HEK293 (cell line): Measurements from ENCODE around the gene SOX9.

ENCODE experiments used
- CTCF ChIA-PET: fragments of 350-600 bp; formaldehyde crosslinking; extraction: SDS; loops from one replicate; lab custom pipeline; 2021; ENCODE audit warnings: antibody characterized with exemption; lab: Yijun Ruan, JAX
- POLR2A ChIA-PET: fragments of 300-600 bp; formaldehyde crosslinking; extraction: SDS; loops from one replicate; lab custom pipeline; 2020; ENCODE audit warnings: antibody characterized with exemption, inconsistent platforms; lab: Yijun Ruan, JAX
- H3K27ac ChIP-seq: fragments of 200-500 bp; sonication (Bioruptor generic); 2 replicates; pipeline ENCODE4 v1.5.1; 2014; ENCODE audit warnings: low read depth, low read length, control low read depth, inconsistent platforms; ENCODE audit errors: extremely low read depth
- H3K36me3 ChIP-seq, 2 experiments: fragments of 200-500 bp in 1 of 2; sonication (Bioruptor generic) in 1 of 2; 1 replicate in 1 of 2; 2 replicates in 1 of 2; pipeline ENCODE4 v1.5.1; 2014 to 2017; ENCODE audit warnings: inconsistent platforms in 2 of 2, low read length in 2 of 2; ENCODE audit not compliant: control insufficient read depth in 2 of 2, insufficient read depth in 1 of 2
- H3K4me1 ChIP-seq: fragments of 200-500 bp; sonication (Bioruptor generic); 2 replicates; pipeline ENCODE4 v1.5.1; 2014; ENCODE audit warnings: mild to moderate bottlenecking, low read length, inconsistent platforms; ENCODE audit not compliant: control insufficient read depth, insufficient read depth
- H3K4me3 ChIP-seq: 2 replicates; pipeline ENCODE4 v1.5.1; 2011; ENCODE audit warnings: low read depth, mild to moderate bottlenecking, control low read depth, low read length, moderate library complexity
- H3K9me3 ChIP-seq: fragments of 200-500 bp; sonication (Bioruptor generic); 2 replicates; pipeline ENCODE4 v1.5.1; 2014; ENCODE audit warnings: low read depth, low read length, inconsistent platforms; ENCODE audit not compliant: control insufficient read depth, insufficient read depth
- BCL6B ChIP-seq: fragments of 450-650 bp; formaldehyde crosslinking; IDR thresholded peaks from 2 replicates; pipeline ENCODE4 v1.5.1; 2017; ENCODE audit warnings: missing biosample characterization, missing genetic modification characterization
- KLF1 ChIP-seq: fragments of 450-650 bp; formaldehyde crosslinking; IDR thresholded peaks from 2 replicates; pipeline ENCODE4 v1.5.1; 2016; ENCODE audit warnings: missing biosample characterization, missing genetic modification characterization
- PRDM1 ChIP-seq: fragments of 450-650 bp; formaldehyde crosslinking; IDR thresholded peaks from 2 replicates; pipeline ENCODE4; 2016; ENCODE audit warnings: missing biosample characterization, missing genetic modification characterization
- SETDB1 ChIP-seq: IDR thresholded peaks from one replicate; pipeline ENCODE4 v1.6.1; 2017; ENCODE audit warnings: mild to moderate bottlenecking, low read length, moderate library complexity, mixed read lengths; ENCODE audit not compliant: insufficient read length
- ZBTB20 ChIP-seq: fragments of 450-650 bp; formaldehyde crosslinking; IDR thresholded peaks from 2 replicates; pipeline ENCODE4 v1.5.1; 2016; ENCODE audit warnings: missing biosample characterization, missing genetic modification characterization
- ZFP37 ChIP-seq: fragments of 450-650 bp; formaldehyde crosslinking; IDR thresholded peaks from 2 replicates; pipeline ENCODE4 v1.5.1; 2016; ENCODE audit warnings: missing biosample characterization, missing genetic modification characterization
- ZNF112 ChIP-seq: fragments of 450-650 bp; formaldehyde crosslinking; IDR thresholded peaks from 2 replicates; pipeline ENCODE4 v1.5.0; 2017; ENCODE audit warnings: missing biosample characterization, missing genetic modification characterization
- ZNF184 ChIP-seq: fragments of 450-650 bp; IDR thresholded peaks from 2 replicates; pipeline ENCODE4 v1.5.1; 2018; ENCODE audit warnings: missing biosample characterization, mild to moderate bottlenecking, missing genetic modification characterization
- ZNF24 ChIP-seq: fragments of 450-650 bp; formaldehyde crosslinking; IDR thresholded peaks from 2 replicates; pipeline ENCODE4 v1.5.1; 2016; ENCODE audit warnings: missing biosample characterization, missing genetic modification characterization
- ZNF302 ChIP-seq: fragments of 450-650 bp; formaldehyde crosslinking; IDR thresholded peaks from 2 replicates; pipeline ENCODE4 v1.5.1; 2016; ENCODE audit warnings: missing biosample characterization, missing genetic modification characterization, low read depth
- ZNF391 ChIP-seq: fragments of 450-650 bp; formaldehyde crosslinking; IDR thresholded peaks from 2 replicates; pipeline ENCODE4 v1.5.1; 2016; ENCODE audit warnings: low read depth, missing biosample characterization, missing genetic modification characterization, borderline replicate concordance
- ZNF639 ChIP-seq: fragments of 450-650 bp; formaldehyde crosslinking; IDR thresholded peaks from 2 replicates; pipeline ENCODE4 v1.5.1; 2016; ENCODE audit warnings: missing biosample characterization, missing genetic modification characterization
- ZNF776 ChIP-seq: fragments of 450-650 bp; formaldehyde crosslinking; IDR thresholded peaks from 2 replicates; pipeline ENCODE4 v1.5.0; 2017; ENCODE audit warnings: missing biosample characterization, missing genetic modification characterization, borderline replicate concordance
- ZNF777 ChIP-seq: fragments of 450-650 bp; formaldehyde crosslinking; IDR thresholded peaks from 2 replicates; pipeline ENCODE4 v1.5.1; 2017; ENCODE audit warnings: missing biosample characterization, missing genetic modification characterization, borderline replicate concordance
- ZNF792 ChIP-seq: fragments of 450-650 bp; formaldehyde crosslinking; IDR thresholded peaks from 2 replicates; pipeline ENCODE4 v1.5.1; 2016; ENCODE audit warnings: missing biosample characterization, missing genetic modification characterization
- TF ChIP-seq, protein P1 (sequence below): fragments of 450-650 bp; formaldehyde crosslinking; IDR thresholded peaks from 2 replicates; pipeline ENCODE4 v1.5.1; 2016; ENCODE audit warnings: missing biosample characterization, missing genetic modification characterization
- TF ChIP-seq, protein P2 (sequence below): fragments of 450-650 bp; formaldehyde crosslinking; IDR thresholded peaks from 2 replicates; pipeline ENCODE4 v1.5.1; 2016; ENCODE audit warnings: missing biosample characterization, missing genetic modification characterization

The SOX9 gene

GRCh38 chr17:72099919-72100318 lies 20.9 kb upstream of the SOX9 start:
- H3K9me3 ChIP-seq = no peaks in the 10 kb centered on the region
- H3K36me3 ChIP-seq = no peaks in the 10 kb centered on the region
- no peak overlapping the region for H3K4me3 ChIP-seq
- H3K4me1 ChIP-seq = no peaks in the 10 kb centered on the region
- CTCF ChIA-PET = interaction anchor here (0.6 to 1.1 kb wide), 2 partner anchors 305 to 662 kb away, joined by 3 read pairs; no protein-coding TSS in a partner anchor
- POLR2A ChIA-PET = no interaction called here
- H3K27ac ChIP-seq = no peak overlapping the region
- TF ChIP-seq ZFP37 = no peak
- no peak for TF ChIP-seq ZNF302 (tag by site-specific recombination)
- TF ChIP-seq ZNF776 (tag by site-specific recombination) = no peak

DNA sequence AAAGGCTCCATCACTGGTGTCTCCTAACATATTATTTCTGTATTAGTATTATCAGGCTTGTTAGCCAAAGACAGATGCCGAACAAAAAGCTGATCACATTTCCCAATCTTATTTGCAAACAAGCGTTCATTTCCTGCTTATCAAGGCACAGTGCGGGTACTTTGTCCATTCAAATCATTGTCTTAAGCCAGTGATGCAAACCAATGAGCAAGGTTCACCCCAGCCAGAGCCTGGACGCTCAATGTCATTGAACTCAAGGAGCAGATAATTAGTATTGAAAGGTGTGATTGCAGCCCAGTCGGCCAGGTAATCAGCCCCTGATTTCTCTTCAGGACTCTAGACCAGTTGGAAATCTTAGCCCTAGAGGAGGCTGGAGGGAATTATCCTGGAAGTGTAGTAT lies 20.4 kb upstream of the SOX9 start:
- Histone ChIP-seq H3K4me3 (no peak overlapping the region), H3K36me3 (no peaks in the 10 kb centered on the region), H3K9me3 (no peaks in the 10 kb centered on the region), H3K4me1 (no peaks in the 10 kb centered on the region), H3K27ac (no peak overlapping the region)
- TF ChIP-seq PRDM1 (tag by site-specific recombination) (no peak), ZBTB20 (tag by site-specific recombination) (no peak), ZNF112 (tag by site-specific recombination) (no peak), BCL6B (tag by site-specific recombination) (no peak), KLF1 (no peak), ZNF777 (tag by site-specific recombination) (no peak), ZNF391 (tag by site-specific recombination) (no peak), ZNF639 (tag by site-specific recombination) (no peak), ZNF184 (tag by site-specific recombination) (no peak)
- TF ChIP-seq, protein P1, sequence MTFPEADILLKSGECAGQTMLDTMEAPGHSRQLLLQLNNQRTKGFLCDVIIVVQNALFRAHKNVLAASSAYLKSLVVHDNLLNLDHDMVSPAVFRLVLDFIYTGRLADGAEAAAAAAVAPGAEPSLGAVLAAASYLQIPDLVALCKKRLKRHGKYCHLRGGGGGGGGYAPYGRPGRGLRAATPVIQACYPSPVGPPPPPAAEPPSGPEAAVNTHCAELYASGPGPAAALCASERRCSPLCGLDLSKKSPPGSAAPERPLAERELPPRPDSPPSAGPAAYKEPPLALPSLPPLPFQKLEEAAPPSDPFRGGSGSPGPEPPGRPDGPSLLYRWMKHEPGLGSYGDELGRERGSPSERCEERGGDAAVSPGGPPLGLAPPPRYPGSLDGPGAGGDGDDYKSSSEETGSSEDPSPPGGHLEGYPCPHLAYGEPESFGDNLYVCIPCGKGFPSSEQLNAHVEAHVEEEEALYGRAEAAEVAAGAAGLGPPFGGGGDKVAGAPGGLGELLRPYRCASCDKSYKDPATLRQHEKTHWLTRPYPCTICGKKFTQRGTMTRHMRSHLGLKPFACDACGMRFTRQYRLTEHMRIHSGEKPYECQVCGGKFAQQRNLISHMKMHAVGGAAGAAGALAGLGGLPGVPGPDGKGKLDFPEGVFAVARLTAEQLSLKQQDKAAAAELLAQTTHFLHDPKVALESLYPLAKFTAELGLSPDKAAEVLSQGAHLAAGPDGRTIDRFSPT (tag by site-specific recombination) = no peak
- TF ChIP-seq, protein P2, sequence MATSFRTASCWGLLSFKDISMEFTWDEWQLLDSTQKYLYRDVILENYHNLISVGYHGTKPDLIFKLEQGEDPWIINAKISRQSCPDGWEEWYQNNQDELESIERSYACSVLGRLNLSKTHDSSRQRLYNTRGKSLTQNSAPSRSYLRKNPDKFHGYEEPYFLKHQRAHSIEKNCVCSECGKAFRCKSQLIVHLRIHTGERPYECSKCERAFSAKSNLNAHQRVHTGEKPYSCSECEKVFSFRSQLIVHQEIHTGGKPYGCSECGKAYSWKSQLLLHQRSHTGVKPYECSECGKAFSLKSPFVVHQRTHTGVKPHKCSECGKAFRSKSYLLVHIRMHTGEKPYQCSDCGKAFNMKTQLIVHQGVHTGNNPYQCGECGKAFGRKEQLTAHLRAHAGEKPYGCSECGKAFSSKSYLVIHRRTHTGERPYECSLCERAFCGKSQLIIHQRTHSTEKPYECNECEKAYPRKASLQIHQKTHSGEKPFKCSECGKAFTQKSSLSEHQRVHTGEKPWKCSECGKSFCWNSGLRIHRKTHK (tag by site-specific recombination) = no peak
- ChIA-PET CTCF (interaction anchor here (0.6 kb wide), 1 partner anchor 661 kb away, joined by 3 read pairs; no protein-coding TSS in a partner anchor), POLR2A (no interaction called here)

- no peak for TF ChIP-seq ZNF24 (tag by site-specific recombination)
- TF ChIP-seq ZNF792 (tag by site-specific recombination) = no peak
- TF ChIP-seq SETDB1 = no peak
- TF ChIP-seq, all 188 proteins: peak for 0
- H3K36me3 ChIP-seq = no peaks in the 10 kb centered on the region
- CTCF ChIA-PET = no interaction called here
- POLR2A ChIA-PET = no interaction called here
- no peak overlapping the region for H3K27ac ChIP-seq
- no peaks in the 10 kb centered on the region for H3K9me3 ChIP-seq
- no peak overlapping the region for H3K4me3 ChIP-seq
- no peaks in the 10 kb centered on the region for H3K4me1 ChIP-seq
Observed at GRCh38 chr17:72101526-72101925, 19.3 kb upstream of the SOX9 start.
